Measurements from ENCODE around the gene RABGAP1L. TPM values are rescaled to one million over a fixed set of nuclear protein-coding genes. Genes with fewer than 3 reads are reported as not detected.
A peak's percentile ranks its signal among the peaks of the same experiment; 100 is the strongest.
"Not testable (repeated sequence)": the region's sequence is repeated elsewhere in the genome, so short reads cannot be mapped to it uniquely, and the experiment has no call there.

RABGAP1L gene
- polyA plus RNA-seq, 1 donor (not counting 4 experiments of a cell fraction or from before 2014, with no cell fraction given), result 24.2 TPM

DNA sequence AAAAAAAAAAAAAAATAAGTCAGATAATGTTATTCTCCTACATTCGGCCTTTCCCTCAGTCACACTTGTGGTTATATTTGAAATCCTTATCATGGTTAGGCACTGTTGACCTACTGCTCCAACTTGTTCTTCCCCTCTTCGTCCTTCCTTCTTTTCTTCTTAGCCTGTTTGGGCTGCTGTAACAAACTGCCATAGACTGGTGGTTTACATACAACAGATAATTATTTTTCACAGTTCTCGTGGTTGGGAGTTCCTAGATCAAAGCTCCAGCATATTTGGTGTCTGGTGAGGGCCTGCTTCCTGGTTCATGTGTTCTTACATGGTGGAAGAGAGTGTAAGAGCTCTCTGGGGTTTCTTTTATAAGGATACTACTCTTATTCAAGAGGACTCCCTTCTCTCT lies 73.4 kb downstream of the RABGAP1L start:
- no peak overlapping the region for H3K27ac ChIP-seq (ENCODE audit: control insufficient read depth, insufficient read depth, low read length)
- H3K9me1 ChIP-seq (ENCODE audit: control insufficient read depth, extremely low read depth, insufficient read depth, low read length), result no peaks in the 10 kb centered on the region
- TF ChIP-seq, protein P1, sequence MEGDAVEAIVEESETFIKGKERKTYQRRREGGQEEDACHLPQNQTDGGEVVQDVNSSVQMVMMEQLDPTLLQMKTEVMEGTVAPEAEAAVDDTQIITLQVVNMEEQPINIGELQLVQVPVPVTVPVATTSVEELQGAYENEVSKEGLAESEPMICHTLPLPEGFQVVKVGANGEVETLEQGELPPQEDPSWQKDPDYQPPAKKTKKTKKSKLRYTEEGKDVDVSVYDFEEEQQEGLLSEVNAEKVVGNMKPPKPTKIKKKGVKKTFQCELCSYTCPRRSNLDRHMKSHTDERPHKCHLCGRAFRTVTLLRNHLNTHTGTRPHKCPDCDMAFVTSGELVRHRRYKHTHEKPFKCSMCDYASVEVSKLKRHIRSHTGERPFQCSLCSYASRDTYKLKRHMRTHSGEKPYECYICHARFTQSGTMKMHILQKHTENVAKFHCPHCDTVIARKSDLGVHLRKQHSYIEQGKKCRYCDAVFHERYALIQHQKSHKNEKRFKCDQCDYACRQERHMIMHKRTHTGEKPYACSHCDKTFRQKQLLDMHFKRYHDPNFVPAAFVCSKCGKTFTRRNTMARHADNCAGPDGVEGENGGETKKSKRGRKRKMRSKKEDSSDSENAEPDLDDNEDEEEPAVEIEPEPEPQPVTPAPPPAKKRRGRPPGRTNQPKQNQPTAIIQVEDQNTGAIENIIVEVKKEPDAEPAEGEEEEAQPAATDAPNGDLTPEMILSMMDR (optimal IDR thresholded peaks at IDR 0.05 in 1 of 3, IDR thresholded peaks at IDR 0.05 in 1 of 3, conservative IDR thresholded peaks at IDR 0.05 in 1 of 3; ENCODE audit: extremely low read depth in 1 of 3, insufficient read depth in 2 of 3, low read length in 3 of 3), result no peak
- no peak for TF ChIP-seq EZH2 (IDR thresholded peaks at IDR 0.05; ENCODE audit: low read length)
- H3K4me3 ChIP-seq (ENCODE audit: control insufficient read depth in 2 of 3, extremely low read depth in 1 of 3, insufficient read depth in 2 of 3, low read depth in 1 of 3, low read length in 3 of 3), result no peak overlapping the region
- no peaks in the 10 kb centered on the region for H3K4me1 ChIP-seq (ENCODE audit: control insufficient read depth, extremely low read depth, insufficient read depth, low read length)
- H3K27me3 ChIP-seq (ENCODE audit: control insufficient read depth, extremely low read depth, insufficient read depth, low read length), result no peaks in the 10 kb centered on the region
- no peak overlapping the region for H2AFZ ChIP-seq (ENCODE audit: control insufficient read depth, low read length)
- dilution Hi-C loops (cut with MboI; ENCODE audit: extremely low pct_ligation_motif_present, low sequenced_read_pairs), result no loop called here
- H3K9ac ChIP-seq (ENCODE audit: control insufficient read depth, extremely low read depth, insufficient read depth, low read length), result no peak overlapping the region
- DNase-seq (ENCODE audit: low read depth, low spot score) (no peak), FAIRE-seq (no peak)
- H3K79me2 ChIP-seq (ENCODE audit: control insufficient read depth, insufficient read depth, low read length), result no peaks in the 10 kb centered on the region
- no peak overlapping the region for H3K4me2 ChIP-seq (ENCODE audit: control insufficient read depth, extremely low read depth, insufficient read depth, low read depth, low read length)
- H3K36me3 ChIP-seq (ENCODE audit: control insufficient read depth in 2 of 2, extremely low read depth in 1 of 2, insufficient read depth in 2 of 2, low read length in 2 of 2), result peaks cover 0 to 3% of the 10 kb centered on the region in 2 experiments
- no peaks in the 10 kb centered on the region for H3K9me3 ChIP-seq (ENCODE audit: control insufficient read depth, low read depth, low read length)
- no peaks in the 10 kb centered on the region for H4K20me1 ChIP-seq (ENCODE audit: control insufficient read depth, extremely low read depth, insufficient read depth, low read length)

DNA sequence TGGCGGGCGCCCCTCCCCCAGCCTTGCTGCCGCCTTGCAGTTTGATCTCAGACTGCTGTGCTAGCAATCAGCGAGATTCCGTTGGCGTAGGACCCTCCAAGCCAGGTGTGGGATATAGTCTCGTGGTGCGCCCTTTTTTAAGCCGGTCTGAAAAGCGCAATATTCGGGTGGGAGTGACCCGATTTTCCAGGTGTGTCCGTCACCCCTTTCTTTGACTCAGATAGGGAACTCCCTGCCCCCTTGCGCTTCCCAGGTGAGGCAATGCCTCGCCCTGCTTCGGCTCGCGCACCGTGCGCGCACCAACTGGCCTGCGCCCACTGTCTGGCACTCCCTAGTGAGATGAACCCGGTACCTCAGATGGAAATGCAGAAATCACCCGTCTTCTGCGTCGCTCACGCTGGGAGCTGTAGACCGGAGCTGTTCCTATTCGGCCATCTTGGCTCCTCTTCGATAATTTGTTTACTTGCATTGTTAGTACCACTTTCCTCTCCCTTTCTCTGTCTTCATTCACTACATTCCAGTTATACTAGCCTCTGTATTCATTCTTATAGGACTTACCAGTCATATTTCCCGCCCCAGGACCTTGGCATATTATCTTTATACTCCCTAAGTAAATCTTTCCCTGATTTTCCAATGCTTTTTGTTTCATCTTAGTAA lies 79.7 kb downstream of the RABGAP1L start:
- FAIRE-seq; dilution Hi-C loops (cut with MboI; ENCODE audit: extremely low pct_ligation_motif_present, low sequenced_read_pairs): not testable (repeated sequence)
- H3K9ac ChIP-seq (ENCODE audit: control insufficient read depth, extremely low read depth, insufficient read depth, low read length), result peak overlapping the region; percentile 69

DNA sequence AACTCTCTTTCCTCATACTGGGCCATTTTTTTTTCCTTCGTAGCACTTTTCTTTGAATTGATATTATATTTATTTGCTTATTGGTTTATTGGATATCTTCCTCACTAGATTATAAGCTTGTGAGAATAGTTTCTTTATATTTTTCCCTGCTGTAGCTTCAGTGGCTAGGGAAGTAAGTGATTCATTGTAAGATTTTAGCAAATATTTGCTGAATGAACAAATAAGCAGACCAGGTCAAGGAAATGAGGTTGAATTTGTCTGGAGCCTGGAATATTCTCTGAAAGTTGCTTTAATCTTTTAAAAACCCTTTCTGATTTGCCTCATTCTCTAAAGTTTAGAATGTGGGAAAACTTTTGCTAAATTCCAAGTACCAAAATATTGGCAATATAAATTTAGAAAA lies 80.2 kb downstream of the RABGAP1L start:
- Histone ChIP-seq H3K27me3 (ENCODE audit: control insufficient read depth, extremely low read depth, insufficient read depth, low read length) (no peaks in the 10 kb centered on the region), H3K9ac (ENCODE audit: control insufficient read depth, extremely low read depth, insufficient read depth, low read length) (peak overlapping the region; percentile 69), H3K27ac (ENCODE audit: control insufficient read depth, insufficient read depth, low read length) (peak overlapping the region; percentile 76), H2AFZ (ENCODE audit: control insufficient read depth, low read length) (no peak overlapping the region), H3K9me3 (ENCODE audit: control insufficient read depth, low read depth, low read length) (no peaks in the 10 kb centered on the region), H3K4me3 (ENCODE audit: control insufficient read depth in 2 of 3, extremely low read depth in 1 of 3, insufficient read depth in 2 of 3, low read depth in 1 of 3, low read length in 3 of 3) (peak overlapping the region in 2 of 3 experiments; percentile 37 to 38), H3K79me2 (ENCODE audit: control insufficient read depth, insufficient read depth, low read length) (no peaks in the 10 kb centered on the region), H4K20me1 (ENCODE audit: control insufficient read depth, extremely low read depth, insufficient read depth, low read length) (no peaks in the 10 kb centered on the region), H3K4me2 (ENCODE audit: control insufficient read depth, extremely low read depth, insufficient read depth, low read depth, low read length) (peak overlapping the region; percentile 16), H3K36me3 (ENCODE audit: control insufficient read depth in 2 of 2, extremely low read depth in 1 of 2, insufficient read depth in 2 of 2, low read length in 2 of 2) (peaks cover 0 to 3% of the 10 kb centered on the region in 2 experiments), H3K4me1 (ENCODE audit: control insufficient read depth, extremely low read depth, insufficient read depth, low read length) (no peaks in the 10 kb centered on the region), H3K9me1 (ENCODE audit: control insufficient read depth, extremely low read depth, insufficient read depth, low read length) (no peaks in the 10 kb centered on the region)
- TF ChIP-seq, protein P1 (optimal IDR thresholded peaks at IDR 0.05 in 1 of 3, IDR thresholded peaks at IDR 0.05 in 1 of 3, conservative IDR thresholded peaks at IDR 0.05 in 1 of 3; ENCODE audit: extremely low read depth in 1 of 3, insufficient read depth in 2 of 3, low read length in 3 of 3), result no peak
- no peak for FAIRE-seq
- dilution Hi-C loops (cut with MboI; ENCODE audit: extremely low pct_ligation_motif_present, low sequenced_read_pairs), result no loop called here
- no peak for DNase-seq (ENCODE audit: low read depth, low spot score)

More for the DNA sequence above, 79.7 kb downstream of the RABGAP1L start:
- not testable (repeated sequence) for DNase-seq (ENCODE audit: low read depth, low spot score); H2AFZ ChIP-seq (ENCODE audit: control insufficient read depth, low read length); H3K79me2 ChIP-seq (ENCODE audit: control insufficient read depth, insufficient read depth, low read length); H3K36me3 ChIP-seq (ENCODE audit: control insufficient read depth in 2 of 2, extremely low read depth in 1 of 2, insufficient read depth in 2 of 2, low read length in 2 of 2); H4K20me1 ChIP-seq (ENCODE audit: control insufficient read depth, extremely low read depth, insufficient read depth, low read length); H3K27me3 ChIP-seq (ENCODE audit: control insufficient read depth, extremely low read depth, insufficient read depth, low read length); H3K9me3 ChIP-seq (ENCODE audit: control insufficient read depth, low read depth, low read length); H3K9me1 ChIP-seq (ENCODE audit: control insufficient read depth, extremely low read depth, insufficient read depth, low read length); H3K4me1 ChIP-seq (ENCODE audit: control insufficient read depth, extremely low read depth, insufficient read depth, low read length)
- Histone ChIP-seq H3K27ac (ENCODE audit: control insufficient read depth, insufficient read depth, low read length) (peak overlapping the region; percentile 76), H3K4me2 (ENCODE audit: control insufficient read depth, extremely low read depth, insufficient read depth, low read depth, low read length) (peak overlapping the region; percentile 16), H3K4me3 (ENCODE audit: control insufficient read depth in 2 of 3, extremely low read depth in 1 of 3, insufficient read depth in 2 of 3, low read depth in 1 of 3, low read length in 3 of 3) (peak overlapping the region in 2 of 3 experiments; percentile 37 to 38)

Data from keratinocyte (primary cell).